IMR-90 (cell line): ENCODE measurements around the gene NFKBIZ. TPM values are rescaled to one million over a fixed set of nuclear protein-coding genes. Genes with fewer than 3 reads are reported as not detected.

Experiments used
- ATAC-seq: fragments of 200-7000 bp; cut with Tn5 transposase; 2 replicates; pipeline ENCODE4 v1.9.1; 2020; ENCODE audit warnings: low read depth, mild to moderate bottlenecking, moderate library complexity
- BruUV-seq: library from RNA; stranded (reverse); fragments of 400-500 nt; replicated peaks from 2 replicates; lab custom pipeline; 2021; lab: Mats Ljungman, UMichigan
- CTCF ChIA-PET: fragments of 300-600 bp; formaldehyde crosslinking; extraction: SDS; loops from one replicate; lab custom pipeline; 2021; ENCODE audit warnings: antibody characterized with exemption; lab: Yijun Ruan, JAX
- POLR2A ChIA-PET: fragments of 300-600 bp; sonication (Branson Sonifier 250); formaldehyde crosslinking; loops from one replicate; lab custom pipeline; 2022; ENCODE audit warnings: antibody characterized with exemption; ENCODE audit not compliant: unreplicated experiment; lab: Charles Lee
- DNase-seq: peaks from one replicate; pipeline ENCODE4 v3.0.0; 2013
- H2AFZ ChIP-seq: replicated peaks from 2 replicates; pipeline ENCODE3; 2013; ENCODE audit warnings: low read length, mild to moderate bottlenecking; ENCODE audit not compliant: poor library complexity
- H2AK5ac ChIP-seq: 2 replicates; pipeline ENCODE4 v1.6.1; 2013; ENCODE audit warnings: low read depth, low read length, inconsistent platforms
- H2AK9ac ChIP-seq: replicated peaks from 2 replicates; pipeline ENCODE3; 2013; ENCODE audit warnings: mild to moderate bottlenecking, low read depth, low read length, moderate library complexity; ENCODE audit not compliant: poor library complexity
- H2BK120ac ChIP-seq: 2 replicates; pipeline ENCODE4 v1.6.1; 2013; ENCODE audit warnings: low read depth, low read length, inconsistent platforms
- H2BK15ac ChIP-seq: 3 replicates; pipeline ENCODE4 v1.6.1; 2013; ENCODE audit warnings: low read depth, low read length, inconsistent platforms
- H2BK20ac ChIP-seq: 2 replicates; pipeline ENCODE4 v1.6.1; 2013; ENCODE audit warnings: low read depth, mild to moderate bottlenecking, inconsistent platforms, low read length, moderate library complexity
- H2BK5ac ChIP-seq: 2 replicates; pipeline ENCODE4 v1.6.1; 2013; ENCODE audit warnings: mild to moderate bottlenecking, low read depth, low read length, inconsistent platforms; ENCODE audit not compliant: poor library complexity, severe bottlenecking
- H3K14ac ChIP-seq: replicated peaks from 2 replicates; pipeline ENCODE4 v1.6.1; 2013; ENCODE audit warnings: low read depth, low read length, inconsistent platforms
- H3K18ac ChIP-seq: 2 replicates; pipeline ENCODE4 v1.6.1; 2013; ENCODE audit warnings: low read depth, low read length, control low read depth
- H3K23ac ChIP-seq: 2 replicates; pipeline ENCODE4 v1.6.1; 2013; ENCODE audit warnings: low read depth, low read length, inconsistent platforms
- H3K27ac ChIP-seq: 2 replicates; pipeline ENCODE4 v1.5.1; 2013; ENCODE audit warnings: mild to moderate bottlenecking, control low read depth, low read length; ENCODE audit not compliant: insufficient read depth
- H3K27me3 ChIP-seq: 2 replicates; pipeline ENCODE4 v1.6.1; 2013; ENCODE audit warnings: low read length; ENCODE audit not compliant: control insufficient read depth, insufficient read depth
- H3K36me3 ChIP-seq: 2 replicates; pipeline ENCODE4 v1.6.1; 2013; ENCODE audit warnings: low read length, mixed read lengths; ENCODE audit not compliant: control insufficient read depth, insufficient read depth
- H3K4ac ChIP-seq: 2 replicates; pipeline ENCODE4 v1.6.1; 2013; ENCODE audit warnings: low read depth, low read length, inconsistent platforms
- H3K4me1 ChIP-seq: 2 replicates; pipeline ENCODE4 v1.6.1; 2013; ENCODE audit warnings: low read length, mixed read lengths; ENCODE audit not compliant: control insufficient read depth, insufficient read depth
- H3K4me2 ChIP-seq: 2 replicates; pipeline ENCODE4 v1.6.1; 2013; ENCODE audit warnings: low read depth, mild to moderate bottlenecking, control low read depth, low read length, moderate library complexity
- H3K4me3 ChIP-seq: 2 replicates; pipeline ENCODE4 v1.5.1; 2013; ENCODE audit warnings: low read depth, mild to moderate bottlenecking, control low read depth, low read length, moderate library complexity; ENCODE audit not compliant: insufficient read depth
- H3K56ac ChIP-seq: 2 replicates; pipeline ENCODE4 v1.6.1; 2013; ENCODE audit warnings: low read length, inconsistent platforms; ENCODE audit not compliant: insufficient read depth; ENCODE audit errors: extremely low read depth
- H3K79me1 ChIP-seq, 2 experiments: 2 replicates each; pipeline ENCODE4 v1.6.1; 2013; ENCODE audit warnings: low read length in 2 of 2, inconsistent platforms in 1 of 2, low read depth in 1 of 2
- H3K9ac ChIP-seq: 2 replicates; pipeline ENCODE4 v1.6.1; 2013; ENCODE audit warnings: low read depth, low read length, control low read depth
- H3K9me1 ChIP-seq: 2 replicates; pipeline ENCODE4 v1.6.1; 2013; ENCODE audit warnings: low read length, inconsistent platforms; ENCODE audit not compliant: insufficient read depth
- H3K9me3 ChIP-seq: 2 replicates; pipeline ENCODE4 v1.6.1; 2013; ENCODE audit warnings: low read length; ENCODE audit not compliant: control insufficient read depth, insufficient read depth
- H4K20me1 ChIP-seq: 2 replicates; pipeline ENCODE4 v1.6.1; 2013; ENCODE audit warnings: low read length, inconsistent platforms; ENCODE audit not compliant: insufficient read depth
- H4K5ac ChIP-seq: 2 replicates; pipeline ENCODE4 v1.6.1; 2013; ENCODE audit warnings: mild to moderate bottlenecking, low read depth, low read length, control low read depth
- H4K8ac ChIP-seq, 2 experiments: 2 replicates each; pipeline ENCODE4 v1.6.1; 2013; ENCODE audit warnings: low read depth in 2 of 2, low read length in 2 of 2, control low read depth in 1 of 2, inconsistent platforms in 1 of 2
- H4K91ac ChIP-seq: 2 replicates; pipeline ENCODE4 v1.6.1; 2013; ENCODE audit warnings: low read depth, low read length, inconsistent platforms; ENCODE audit not compliant: insufficient read depth
- MAFK ChIP-seq: IDR thresholded peaks from 2 replicates; pipeline ENCODE4 v1.6.1; 2012; ENCODE audit warnings: low read depth, low read length, improper control_type of control experiment
- WGBS, 2 experiments: methylation state at CpG; one replicate each; pipeline versions ENCODE4 v1.1.5 to v1.1.7; 2013; ENCODE audit warnings: missing lambda C conversion rate in 2 of 2; ENCODE audit not compliant: insufficient read length in 1 of 2; ENCODE audit errors: extremely low coverage in 2 of 2; 5-methylcytosine and 5-hydroxymethylcytosine counted together
- dilution Hi-C: fragments of 300-500 bp; cut with HindIII; formaldehyde crosslinking; loops from one replicate; pipeline ENCODE4 v1.14.3; 2018; ENCODE audit warnings: low sequenced_read_pairs; ENCODE audit not compliant: unreplicated experiment
- in situ Hi-C: fragments of 300-500 bp; cut with MboI; formaldehyde crosslinking; loops from 3 replicates; pipeline ENCODE4 v1.14.3; 2019; ENCODE audit warnings: low sequenced_read_pairs, inconsistent platforms, mixed read lengths
- intact Hi-C: fragments of 100-400 bp; cut with micrococcal nuclease; formaldehyde crosslinking; loops from 2 replicates; pipeline ENCODE4 v1.10.0; 2022
- polyA plus RNA-seq, 3 experiments: library from polyadenylated mRNA; depleted of rRNA; stranded (reverse); fragments of >200 nt; gene quantifications; 2 replicates each; pipeline ENCODE4 v1.2.3, GENCODE V29; 2012; ENCODE audit warnings: low replicate concordance in 1 of 3
- total RNA-seq: library from RNA; depleted of rRNA; stranded (reverse); fragments of >200 nt; gene quantifications from 2 replicates; pipeline ENCODE4 v1.2.3, GENCODE V29; 2012

The NFKBIZ gene
- total and polyA plus RNA-seq, 2 of the 4 experiments (the other 2 are of a cell fraction): 35.0 to 40.9 TPM

DNA sequence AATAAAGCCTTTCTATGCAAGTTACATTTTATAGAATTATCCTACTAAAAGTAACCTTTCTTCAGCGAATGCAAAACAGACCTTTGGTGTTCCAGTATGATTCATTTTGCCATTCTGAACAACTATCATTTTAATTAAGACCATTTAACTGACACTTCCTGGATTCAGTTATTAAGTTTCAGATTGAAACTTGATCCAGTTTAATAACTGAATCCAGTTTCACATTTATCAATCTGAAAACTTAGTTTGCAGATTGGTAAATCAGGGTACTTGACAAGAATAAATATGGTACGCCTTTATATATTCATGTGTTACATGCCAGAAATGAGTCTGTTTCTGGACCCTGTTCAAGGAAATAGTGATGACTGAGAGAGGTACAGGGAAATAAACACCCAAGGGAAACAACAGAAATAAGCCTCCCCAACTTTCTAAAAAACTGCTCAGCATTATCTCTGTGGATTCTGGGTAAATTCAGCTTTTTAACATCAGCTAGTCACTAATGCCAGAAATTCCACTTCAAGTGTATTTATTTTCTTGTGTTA lies 23.3 kb upstream of the NFKBIZ start:
- Histone ChIP-seq H3K4me3 (no peak overlapping the region), H2BK5ac (peak overlapping the region; percentile 72), H3K56ac (no peak overlapping the region), H3K79me1 (peaks cover 8 to 32% of the 10 kb centered on the region in 2 experiments; a peak in 3 of 4 replicates), H3K18ac (no peak overlapping the region), H3K36me3 (peaks cover 6% of the 10 kb centered on the region), H2BK120ac (no peak overlapping the region), H2AK5ac (no peak overlapping the region), H2AK9ac (no peak overlapping the region), H2AFZ (no peak overlapping the region), H4K91ac (no peak overlapping the region), H4K5ac (no peak overlapping the region), H3K27me3 (no peaks in the 10 kb centered on the region), H2BK20ac (no peak overlapping the region), H3K27ac (no peak overlapping the region), H4K8ac (no peak overlapping the region), H3K9me1 (peaks cover 6% of the 10 kb centered on the region; the same call in 1 of the 2 replicates), H3K9me3 (no peaks in the 10 kb centered on the region), H3K23ac (no peak overlapping the region), H3K4me1 (peaks cover 4% of the 10 kb centered on the region; the same call in 1 of the 2 replicates), H4K20me1 (no peaks in the 10 kb centered on the region), H3K4ac (no peak overlapping the region), H3K9ac (no peak overlapping the region), H3K14ac (no peak overlapping the region), H2BK15ac (no peak overlapping the region), H3K4me2 (no peak overlapping the region)
- CTCF ChIA-PET: interaction anchor here (1.1 kb wide), 1 partner anchor 12 kb away, joined by 3 read pairs; no protein-coding TSS in a partner anchor
- intact Hi-C loops (loop anchor here (2.0 kb wide), 1 partner anchor 45 kb away; no protein-coding TSS in a partner anchor), in situ Hi-C loops (no loop called here), dilution Hi-C loops (no loop called here)
- no peak for ATAC-seq
- WGBS, 2 experiments: no CpG with 5 or more reads among the region's 2 CpGs
- POLR2A ChIA-PET: interaction anchor here (2.1 kb wide), 1 partner anchor 24 kb away, joined by 6 read pairs; the partner anchor contains the start of gene NFKBIZ
- TF ChIP-seq MAFK: no peak
- peak; percentile 45 for DNase-seq
- BruUV-seq: no TSS peak
